Upper lobe of left lung (tissue), 4 donors: ENCODE measurements around the gene ITSN1.

ENCODE experiments used
- EP300 ChIP-seq, 4 donors: sonication (generic); formaldehyde crosslinking; IDR thresholded peaks; one replicate each; pipeline ENCODE4 v1.5.1; 2017; ENCODE audit warnings: antibody characterized with exemption in 4 of 4, control low read depth in 2 of 4
- POLR2A ChIP-seq, 4 donors: fragments of 450-650 bp; IDR thresholded peaks; one replicate each; pipeline ENCODE4 v1.5.1; 2016 to 2017; ENCODE audit warnings: antibody characterized with exemption in 4 of 4, mild to moderate bottlenecking in 2 of 4
- POLR2AphosphoS5 ChIP-seq, 2 donors: sonication (generic); formaldehyde crosslinking; IDR thresholded peaks; one replicate each; pipeline ENCODE4 v1.5.1; 2017; ENCODE audit warnings: antibody characterized with exemption in 2 of 2
- TF ChIP-seq, protein P1 (sequence below), 6 experiments: fragments of 450-650 bp in 4 of 6; fragments of 200-600 bp in 2 of 6; sonication (generic) in 2 of 6; IDR thresholded peaks; one replicate each; pipeline ENCODE4 v1.5.1; 2016 to 2019; ENCODE audit warnings: antibody characterized with exemption in 6 of 6

DNA sequence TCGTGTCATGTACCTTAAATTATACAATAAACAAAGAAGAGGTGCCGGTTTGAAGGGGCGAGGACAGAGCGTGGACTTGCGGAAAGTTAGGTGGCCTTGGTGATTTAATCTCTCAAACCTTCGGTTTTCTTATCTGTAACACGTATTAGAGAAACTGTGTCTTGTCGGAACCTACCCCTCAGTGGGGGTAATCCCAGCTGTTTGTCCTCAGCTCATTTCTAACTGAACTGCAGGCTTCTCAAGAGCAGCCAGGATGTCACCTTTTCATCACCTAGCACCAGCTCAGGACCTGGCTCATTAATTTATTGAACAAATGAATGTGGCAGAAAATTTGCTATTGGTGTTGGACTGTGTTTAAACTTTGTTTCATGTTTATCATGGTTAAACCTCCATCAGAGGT lies 31.2 kb downstream of the ITSN1 start:
- TF ChIP-seq, protein P1, sequence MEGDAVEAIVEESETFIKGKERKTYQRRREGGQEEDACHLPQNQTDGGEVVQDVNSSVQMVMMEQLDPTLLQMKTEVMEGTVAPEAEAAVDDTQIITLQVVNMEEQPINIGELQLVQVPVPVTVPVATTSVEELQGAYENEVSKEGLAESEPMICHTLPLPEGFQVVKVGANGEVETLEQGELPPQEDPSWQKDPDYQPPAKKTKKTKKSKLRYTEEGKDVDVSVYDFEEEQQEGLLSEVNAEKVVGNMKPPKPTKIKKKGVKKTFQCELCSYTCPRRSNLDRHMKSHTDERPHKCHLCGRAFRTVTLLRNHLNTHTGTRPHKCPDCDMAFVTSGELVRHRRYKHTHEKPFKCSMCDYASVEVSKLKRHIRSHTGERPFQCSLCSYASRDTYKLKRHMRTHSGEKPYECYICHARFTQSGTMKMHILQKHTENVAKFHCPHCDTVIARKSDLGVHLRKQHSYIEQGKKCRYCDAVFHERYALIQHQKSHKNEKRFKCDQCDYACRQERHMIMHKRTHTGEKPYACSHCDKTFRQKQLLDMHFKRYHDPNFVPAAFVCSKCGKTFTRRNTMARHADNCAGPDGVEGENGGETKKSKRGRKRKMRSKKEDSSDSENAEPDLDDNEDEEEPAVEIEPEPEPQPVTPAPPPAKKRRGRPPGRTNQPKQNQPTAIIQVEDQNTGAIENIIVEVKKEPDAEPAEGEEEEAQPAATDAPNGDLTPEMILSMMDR (IDR thresholded peaks at IDR 0.05) = no peak
- TF ChIP-seq POLR2AphosphoS5 (IDR thresholded peaks at IDR 0.05) (no peak), EP300 (IDR thresholded peaks at IDR 0.05) (no peak), POLR2A (IDR thresholded peaks at IDR 0.05) (no peak)
